Right renal pelvis (tissue), 4 donors: ENCODE data around the gene ASB15. TPM values are rescaled to one million over a fixed set of nuclear protein-coding genes. Genes with fewer than 3 reads are reported as not detected.

Experiments
- polyA plus RNA-seq, 4 donors: library from polyadenylated mRNA; unstranded; fragments of 120-200 nt; gene quantifications; one replicate each; pipeline ENCODE4 v1.2.1, GENCODE V29; 2013; ENCODE audit not compliant: insufficient read length in 4 of 4

The ASB15 gene
- polyA plus RNA-seq, 4 donors = 1.4 to 2.8 (median 1.6) TPM

Other genes starting within 250 kb of the ASB15 start
- 1 to 10 TPM; 5.4 to 7.3 (median 6.3) TPM for gene IQUB, start 67.2 kb upstream of the ASB15 start, polyA plus RNA-seq
- gene NDUFA5, start 44.0 kb upstream of the ASB15 start, polyA plus RNA-seq = 100 to 1,000 TPM; 208 to 264 (median 256) TPM
- gene LMOD2, start 54.0 kb downstream of the ASB15 start, polyA plus RNA-seq = under 1 TPM in 2 of 4 donors, not detected in 2; 0.03 to 0.21 TPM
- gene WASL, start 147.2 kb downstream of the ASB15 start, polyA plus RNA-seq = 100 to 1,000 TPM in 1 of 4 donors, 10 to 100 TPM in 3; 75.9 to 105 (median 95.7) TPM
- gene HYAL4, start 243.3 kb downstream of the ASB15 start, polyA plus RNA-seq = under 1 TPM in 3 of 4 donors, not detected in 1; 0.05 to 0.23 (median 0.19) TPM